ENCODE results near the gene PTDSS2.

Gene PTDSS2

GRCh38 chr11:472272-472671 is 22.2 kb downstream of the PTDSS2 start:
- Histone ChIP-seq H3K9ac (no peak overlapping the region), H3K79me2 (ENCODE audit: insufficient read depth, low read depth) (no peaks in the 10 kb centered on the region), H3K4me3 (IDR thresholded peaks at IDR 0.05; ENCODE audit: insufficient read depth, low read depth, low read length) (no peak overlapping the region), H2AFZ (ENCODE audit: low read depth) (no peak overlapping the region), H3K4me2 (no peak overlapping the region), H3K27me3 (ENCODE audit: insufficient read depth, low read depth) (no peaks in the 10 kb centered on the region), H4K20me1 (ENCODE audit: insufficient read depth) (no peaks in the 10 kb centered on the region), H3K36me3 (ENCODE audit: insufficient read depth) (no peaks in the 10 kb centered on the region), H3K4me1 (ENCODE audit: low read depth, poor library complexity, severe bottlenecking) (no peaks in the 10 kb centered on the region), H3K27ac (no peak overlapping the region)
- no peak for TF ChIP-seq CTCF (conservative IDR thresholded peaks at IDR 0.05; ENCODE audit: low read depth, low read length)

GRCh38 chr11:472816-473215 is 22.7 kb downstream of the PTDSS2 start:
- no peaks in the 10 kb centered on the region for H3K79me2 ChIP-seq (ENCODE audit: insufficient read depth, low read depth)
- H3K27me3 ChIP-seq (ENCODE audit: insufficient read depth, low read depth), result no peaks in the 10 kb centered on the region
- TF ChIP-seq CTCF (conservative IDR thresholded peaks at IDR 0.05; ENCODE audit: low read depth, low read length), result no peak

GRCh38 chr11:473415-473814 is 23.3 kb downstream of the PTDSS2 start:
- no peaks in the 10 kb centered on the region for H3K36me3 ChIP-seq (ENCODE audit: insufficient read depth)
- no peak overlapping the region for H3K4me3 ChIP-seq (IDR thresholded peaks at IDR 0.05; ENCODE audit: insufficient read depth, low read depth, low read length)
- H4K20me1 ChIP-seq (ENCODE audit: insufficient read depth), result no peaks in the 10 kb centered on the region
- no peak overlapping the region for H3K4me2 ChIP-seq
- H2AFZ ChIP-seq (ENCODE audit: low read depth), result no peak overlapping the region
- no peaks in the 10 kb centered on the region for H3K4me1 ChIP-seq (ENCODE audit: low read depth, poor library complexity, severe bottlenecking)
- H3K9ac ChIP-seq, result no peak overlapping the region
- H3K27ac ChIP-seq, result no peak overlapping the region
- TF ChIP-seq CTCF (conservative IDR thresholded peaks at IDR 0.05; ENCODE audit: low read depth, low read length), result no peak
- H3K27me3 ChIP-seq (ENCODE audit: insufficient read depth, low read depth), result no peaks in the 10 kb centered on the region
- H3K79me2 ChIP-seq (ENCODE audit: insufficient read depth, low read depth), result no peaks in the 10 kb centered on the region

More at GRCh38 chr11:472816-473215, 22.7 kb downstream of the PTDSS2 start:
- no peak overlapping the region for H3K9ac ChIP-seq
- H2AFZ ChIP-seq (ENCODE audit: low read depth), result no peak overlapping the region
- no peaks in the 10 kb centered on the region for H4K20me1 ChIP-seq (ENCODE audit: insufficient read depth)
- no peak overlapping the region for H3K4me2 ChIP-seq
- H3K4me3 ChIP-seq (IDR thresholded peaks at IDR 0.05; ENCODE audit: insufficient read depth, low read depth, low read length), result no peak overlapping the region
- no peak overlapping the region for H3K27ac ChIP-seq
- H3K4me1 ChIP-seq (ENCODE audit: low read depth, poor library complexity, severe bottlenecking), result no peaks in the 10 kb centered on the region
- no peaks in the 10 kb centered on the region for H3K36me3 ChIP-seq (ENCODE audit: insufficient read depth)

- H3K4me2 ChIP-seq, result no peak overlapping the region
- no peaks in the 10 kb centered on the region for H4K20me1 ChIP-seq (ENCODE audit: insufficient read depth)
- H3K27ac ChIP-seq, result no peak overlapping the region
- no peaks in the 10 kb centered on the region for H3K36me3 ChIP-seq (ENCODE audit: insufficient read depth)
- no peak overlapping the region for H3K9ac ChIP-seq
- no peaks in the 10 kb centered on the region for H3K27me3 ChIP-seq (ENCODE audit: insufficient read depth, low read depth)
- H3K4me1 ChIP-seq (ENCODE audit: low read depth, poor library complexity, severe bottlenecking), result no peaks in the 10 kb centered on the region
- no peak for TF ChIP-seq CTCF (conservative IDR thresholded peaks at IDR 0.05; ENCODE audit: low read depth, low read length)
- H2AFZ ChIP-seq (ENCODE audit: low read depth), result no peak overlapping the region
- no peaks in the 10 kb centered on the region for H3K79me2 ChIP-seq (ENCODE audit: insufficient read depth, low read depth)
- no peak overlapping the region for H3K4me3 ChIP-seq (IDR thresholded peaks at IDR 0.05; ENCODE audit: insufficient read depth, low read depth, low read length)
Observed at GRCh38 chr11:473962-474785, 24.1 kb downstream of the PTDSS2 start.
